GM20000 (cell line): ENCODE results near the gene SLC16A5.
A peak's percentile ranks its signal among the peaks of the same experiment; 100 is the strongest.
"Not testable (repeated sequence)": the region's sequence is repeated elsewhere in the genome, so short reads cannot be mapped to it uniquely, and the experiment has no call there.

Source experiments
- DNase-seq: peaks from one replicate; pipeline ENCODE4 v3.0.0; 2012; ENCODE audit warnings: low spot score
- CTCF ChIP-seq: IDR thresholded peaks from 2 replicates; pipeline ENCODE4 v1.5.1; 2012; ENCODE audit warnings: mild to moderate bottlenecking, control low read depth; ENCODE audit errors: extremely low read depth, missing control alignments

Gene SLC16A5

GRCh38 chr17:75087558-75088453 is at the start of gene SLC16A5:
TSS of gene SLC16A5 (plus strand) at chr17:75087954. CDS start at chr17:75093637, 5,683 bp downstream.
- TF ChIP-seq CTCF = no peak
- peak; percentile 80 for DNase-seq

- TF ChIP-seq CTCF = no peak
- no peak for DNase-seq
Measured at GRCh38 chr17:75039238-75039637, 48.5 kb upstream of the SLC16A5 start.

- TF ChIP-seq CTCF = no peak
- no peak for DNase-seq
Measured at GRCh38 chr17:75041656-75042280, 46.0 kb upstream of the SLC16A5 start.

GRCh38 chr17:75043789-75044188 is 44.0 kb upstream of the SLC16A5 start:
- DNase-seq = not testable (repeated sequence)

- DNase-seq = no peak
- TF ChIP-seq CTCF = no peak
Measured at GRCh38 chr17:75044716-75045115, 43.0 kb upstream of the SLC16A5 start.

GRCh38 chr17:75045946-75046406 is 41.8 kb upstream of the SLC16A5 start:
- not testable (repeated sequence) for DNase-seq

GRCh38 chr17:75046407-75047289 is 41.1 kb upstream of the SLC16A5 start, which contains the start of the genes ATP5PD and KCTD2:
TSS of gene ATP5PD (minus strand) at chr17:75046969. CDS start at chr17:75042650, 4,319 bp downstream.
TSS of gene KCTD2 (plus strand) at chr17:75047225. CDS start at chr17:75047251, 26 bp downstream.
- DNase-seq = peak; percentile 99
- TF ChIP-seq CTCF = no peak
